Immature natural killer cell (primary cell): Measurements from ENCODE around the gene CIAO2A. TPM values are rescaled to one million over a fixed set of nuclear protein-coding genes. Genes with fewer than 3 reads are reported as not detected.

Source experiments
- DNase-seq, 3 donors: peaks; one replicate each; pipeline ENCODE4 v3.0.0; 2022; ENCODE audit warnings: mixed read lengths in 1 of 3
- H3K27ac Mint-ChIP-seq, 6 donors: one replicate each; pipeline ENCODE4 v1.8.0; 2020; ENCODE audit warnings: mixed read lengths in 6 of 6, mild to moderate bottlenecking in 5 of 6, inconsistent platforms in 4 of 6, moderate library complexity in 3 of 6
- H3K27me3 Mint-ChIP-seq, 3 donors: one replicate each; pipeline ENCODE4 v1.8.0; 2020 to 2021; ENCODE audit warnings: low read depth in 3 of 3, mild to moderate bottlenecking in 3 of 3, mixed read lengths in 3 of 3, moderate library complexity in 3 of 3, inconsistent platforms in 1 of 3
- H3K36me3 Mint-ChIP-seq, 3 donors: one replicate each; pipeline ENCODE4 v1.8.0; 2020; ENCODE audit warnings: mixed read lengths in 3 of 3, inconsistent platforms in 2 of 3, mild to moderate bottlenecking in 2 of 3
- H3K4me1 Mint-ChIP-seq, 2 donors: one replicate each; pipeline ENCODE4 v1.8.0; 2020; ENCODE audit warnings: inconsistent platforms in 2 of 2, mild to moderate bottlenecking in 2 of 2, mixed read lengths in 2 of 2, moderate library complexity in 1 of 2
- H3K4me3 Mint-ChIP-seq, 5 donors: one replicate each; pipeline ENCODE4 v1.8.0; 2020; ENCODE audit warnings: mild to moderate bottlenecking in 5 of 5, mixed read lengths in 5 of 5, inconsistent platforms in 3 of 5, moderate library complexity in 3 of 5
- H3K9me3 Mint-ChIP-seq, 6 donors: one replicate each; pipeline ENCODE4 v1.8.0; 2020; ENCODE audit warnings: mild to moderate bottlenecking in 6 of 6, mixed read lengths in 6 of 6, inconsistent platforms in 4 of 6, moderate library complexity in 3 of 6
- polyA plus RNA-seq, 3 donors: library from polyadenylated mRNA; unstranded; fragments of 300-500 nt; fragmentation: Illumina TruSeq; gene quantifications; one replicate each; pipeline ENCODE4 v1.2.3, GENCODE V29; 2021

Gene CIAO2A
- 100 to 1,000 TPM in 2 of 3 donors, 10 to 100 TPM in 1; 67.1 to 168 (median 102) TPM for polyA plus RNA-seq

- peak; percentile 84 to 86 (median 85) for DNase-seq
- peak within 1 kb of the TSS; percentile 93 to 100 (median 99) for H3K4me3 Mint-ChIP-seq
- no peaks in the 10 kb centered on the region for H3K9me3 Mint-ChIP-seq
- H3K27ac Mint-ChIP-seq = peak within 1 kb of the TSS; percentile 95 to 99 (median 98)
- peaks cover 0 to 4% (median 0%) of the 10 kb centered on the region in 3 donors for H3K36me3 Mint-ChIP-seq
- H3K4me1 Mint-ChIP-seq = peaks cover 68 to 77% of the 10 kb centered on the region in 2 donors
- H3K27me3 Mint-ChIP-seq = peaks cover 10 to 19% (median 11%) of the 10 kb centered on the region in 3 donors
These were observed at the start of gene CIAO2A for GRCh38 chr15:64093627-64094417. Gene CIAO2A, minus strand, starts transcription at chr15:64093838. Its CDS starts 70 bp downstream, at chr15:64093768.

- Mint-ChIP-seq H3K27me3 (no peaks in the 10 kb centered on the region), H3K27ac (no peak overlapping the region), H3K36me3 (peaks cover 1 to 22% (median 2%) of the 10 kb centered on the region in 3 donors), H3K4me1 (no peaks in the 10 kb centered on the region), H3K4me3 (no peak overlapping the region), H3K9me3 (no peaks in the 10 kb centered on the region)
- DNase-seq = no peak
These were observed 49.6 kb upstream of the CIAO2A start for GRCh38 chr15:64143276-64143675.

GRCh38 chr15:64141798-64142512, 48.3 kb upstream of the CIAO2A start:
- Mint-ChIP-seq H3K36me3 (peaks cover 6 to 33% (median 6%) of the 10 kb centered on the region in 3 donors), H3K9me3 (no peaks in the 10 kb centered on the region), H3K4me1 (no peaks in the 10 kb centered on the region), H3K27me3 (peaks cover 0 to 1% (median 0%) of the 10 kb centered on the region in 3 donors), H3K27ac (peak overlapping the region in 3 of 6 donors; percentile 1 to 63 (median 34)), H3K4me3 (no peak overlapping the region)
- no peak for DNase-seq

GRCh38 chr15:64138331-64138941, 44.8 kb upstream of the CIAO2A start:
- DNase-seq = no peak
- Mint-ChIP-seq H3K27me3 (peaks cover 0 to 1% (median 0%) of the 10 kb centered on the region in 3 donors), H3K27ac (no peak overlapping the region), H3K36me3 (peaks cover 6 to 38% (median 6%) of the 10 kb centered on the region in 3 donors), H3K4me3 (no peak overlapping the region), H3K4me1 (no peaks in the 10 kb centered on the region), H3K9me3 (no peaks in the 10 kb centered on the region)

GRCh38 chr15:64137226-64137833, 43.7 kb upstream of the CIAO2A start:
- peaks cover 6 to 44% (median 8%) of the 10 kb centered on the region in 3 donors for H3K36me3 Mint-ChIP-seq
- H3K27me3 Mint-ChIP-seq = peaks cover 0 to 3% (median 1%) of the 10 kb centered on the region in 3 donors
- H3K9me3 Mint-ChIP-seq = no peaks in the 10 kb centered on the region
- DNase-seq = no peak
- H3K4me1 Mint-ChIP-seq = no peaks in the 10 kb centered on the region
- H3K27ac Mint-ChIP-seq = no peak overlapping the region
- H3K4me3 Mint-ChIP-seq = no peak overlapping the region

- H3K27ac Mint-ChIP-seq = no peak overlapping the region
- DNase-seq = no peak
These were observed 42.7 kb upstream of the CIAO2A start for GRCh38 chr15:64136347-64136746.

GRCh38 chr15:64134345-64134829, 40.7 kb upstream of the CIAO2A start:
- Mint-ChIP-seq H3K27ac (no peak overlapping the region), H3K9me3 (no peaks in the 10 kb centered on the region), H3K36me3 (peaks cover 17 to 59% (median 20%) of the 10 kb centered on the region in 3 donors), H3K4me1 (no peaks in the 10 kb centered on the region), H3K4me3 (no peak overlapping the region), H3K27me3 (peaks cover 0 to 3% (median 1%) of the 10 kb centered on the region in 3 donors)
- DNase-seq = no peak

More at GRCh38 chr15:64136347-64136746, 42.7 kb upstream of the CIAO2A start:
- Mint-ChIP-seq H3K4me3 (no peak overlapping the region), H3K4me1 (no peaks in the 10 kb centered on the region), H3K9me3 (no peaks in the 10 kb centered on the region), H3K36me3 (peaks cover 13 to 48% (median 16%) of the 10 kb centered on the region in 3 donors), H3K27me3 (peaks cover 0 to 3% (median 1%) of the 10 kb centered on the region in 3 donors)

- peaks cover 17 to 59% (median 20%) of the 10 kb centered on the region in 3 donors for H3K36me3 Mint-ChIP-seq
- peak overlapping the region in 1 of 6 donors; percentile 4 for H3K27ac Mint-ChIP-seq
- H3K9me3 Mint-ChIP-seq = no peaks in the 10 kb centered on the region
These were observed 40.1 kb upstream of the CIAO2A start for GRCh38 chr15:64133623-64134344.

GRCh38 chr15:64132217-64132616, 38.6 kb upstream of the CIAO2A start:
- H3K36me3 Mint-ChIP-seq = peaks cover 16 to 63% (median 25%) of the 10 kb centered on the region in 3 donors
- no peaks in the 10 kb centered on the region for H3K9me3 Mint-ChIP-seq
- H3K27ac Mint-ChIP-seq = peak overlapping the region in 2 of 6 donors; percentile 17 to 33
- peaks cover 6 to 10% of the 10 kb centered on the region in 2 donors for H3K4me1 Mint-ChIP-seq
- H3K4me3 Mint-ChIP-seq = no peak overlapping the region
- DNase-seq = no peak
- peaks cover 0 to 3% (median 0%) of the 10 kb centered on the region in 3 donors for H3K27me3 Mint-ChIP-seq

More at GRCh38 chr15:64133623-64134344, 40.1 kb upstream of the CIAO2A start:
- peaks cover 0 to 3% (median 1%) of the 10 kb centered on the region in 3 donors for H3K27me3 Mint-ChIP-seq
- no peak overlapping the region for H3K4me3 Mint-ChIP-seq
- H3K4me1 Mint-ChIP-seq = no peaks in the 10 kb centered on the region
- no peak for DNase-seq

GRCh38 chr15:64131547-64131946, 37.9 kb upstream of the CIAO2A start:
- DNase-seq = no peak
- Mint-ChIP-seq H3K4me3 (no peak overlapping the region), H3K9me3 (no peaks in the 10 kb centered on the region), H3K4me1 (peaks cover 6 to 10% of the 10 kb centered on the region in 2 donors), H3K36me3 (peaks cover 20 to 61% (median 25%) of the 10 kb centered on the region in 3 donors), H3K27ac (peak overlapping the region in 1 of 6 donors; percentile 51), H3K27me3 (peaks cover 0 to 3% (median 0%) of the 10 kb centered on the region in 3 donors)

- Mint-ChIP-seq H3K27ac (no peak overlapping the region), H3K9me3 (no peaks in the 10 kb centered on the region), H3K36me3 (peaks cover 20 to 63% (median 32%) of the 10 kb centered on the region in 3 donors), H3K4me1 (peaks cover 6 to 10% of the 10 kb centered on the region in 2 donors), H3K4me3 (no peak overlapping the region), H3K27me3 (peaks cover 0 to 3% (median 0%) of the 10 kb centered on the region in 3 donors)
- no peak for DNase-seq
These were observed 36.5 kb upstream of the CIAO2A start for GRCh38 chr15:64130159-64130558.

GRCh38 chr15:64127521-64128270, 34.1 kb upstream of the CIAO2A start:
- peak overlapping the region in 1 of 6 donors; percentile 15 for H3K27ac Mint-ChIP-seq
- DNase-seq = no peak
- no peaks in the 10 kb centered on the region for H3K9me3 Mint-ChIP-seq
- no peak overlapping the region for H3K4me3 Mint-ChIP-seq
- H3K27me3 Mint-ChIP-seq = no peaks in the 10 kb centered on the region
- peaks cover 6 to 10% of the 10 kb centered on the region in 2 donors for H3K4me1 Mint-ChIP-seq
- peaks cover 20 to 71% (median 38%) of the 10 kb centered on the region in 3 donors for H3K36me3 Mint-ChIP-seq
